ENCODE data around the gene PEAK1. TPM values are rescaled to one million over a fixed set of nuclear protein-coding genes. Genes with fewer than 3 reads are reported as not detected.

PEAK1 gene
- total RNA-seq, 4 donors from 2014 or later, result 91.8 to 170 (median 123) TPM

DNA sequence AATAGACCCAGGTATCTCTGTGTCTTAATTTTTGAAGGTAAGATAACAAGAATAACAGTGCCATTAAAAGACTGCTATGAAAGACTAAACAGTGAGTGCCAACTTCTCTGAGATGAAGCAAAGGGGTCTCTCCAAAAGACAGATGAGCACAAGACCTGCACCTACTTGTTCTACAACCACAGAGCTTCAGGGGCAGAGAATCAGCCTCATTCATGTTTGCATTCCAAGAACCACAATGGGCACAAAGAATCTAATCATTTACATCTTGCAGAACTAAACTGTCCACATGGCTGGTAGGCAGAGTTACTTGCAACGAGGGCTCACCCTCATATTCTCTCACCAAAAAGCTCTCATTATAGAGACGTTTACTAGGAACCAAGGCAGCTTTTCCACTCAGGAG is 83.9 kb downstream of the PEAK1 start:
- Histone ChIP-seq H3K4me3 (no peak overlapping the region), H3K36me3 (no peaks in the 10 kb centered on the region), H3K4me1 (peaks cover 12 to 17% (median 16%) of the 10 kb centered on the region in 4 donors), H3K27me3 (no peaks in the 10 kb centered on the region), H3K27ac (replicated peaks in 1 of 4) (no peak overlapping the region), H3K9me3 (no peaks in the 10 kb centered on the region)
- TF ChIP-seq, protein P1, sequence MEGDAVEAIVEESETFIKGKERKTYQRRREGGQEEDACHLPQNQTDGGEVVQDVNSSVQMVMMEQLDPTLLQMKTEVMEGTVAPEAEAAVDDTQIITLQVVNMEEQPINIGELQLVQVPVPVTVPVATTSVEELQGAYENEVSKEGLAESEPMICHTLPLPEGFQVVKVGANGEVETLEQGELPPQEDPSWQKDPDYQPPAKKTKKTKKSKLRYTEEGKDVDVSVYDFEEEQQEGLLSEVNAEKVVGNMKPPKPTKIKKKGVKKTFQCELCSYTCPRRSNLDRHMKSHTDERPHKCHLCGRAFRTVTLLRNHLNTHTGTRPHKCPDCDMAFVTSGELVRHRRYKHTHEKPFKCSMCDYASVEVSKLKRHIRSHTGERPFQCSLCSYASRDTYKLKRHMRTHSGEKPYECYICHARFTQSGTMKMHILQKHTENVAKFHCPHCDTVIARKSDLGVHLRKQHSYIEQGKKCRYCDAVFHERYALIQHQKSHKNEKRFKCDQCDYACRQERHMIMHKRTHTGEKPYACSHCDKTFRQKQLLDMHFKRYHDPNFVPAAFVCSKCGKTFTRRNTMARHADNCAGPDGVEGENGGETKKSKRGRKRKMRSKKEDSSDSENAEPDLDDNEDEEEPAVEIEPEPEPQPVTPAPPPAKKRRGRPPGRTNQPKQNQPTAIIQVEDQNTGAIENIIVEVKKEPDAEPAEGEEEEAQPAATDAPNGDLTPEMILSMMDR (IDR thresholded peaks at IDR 0.05), result no peak
- TF ChIP-seq POLR2A (IDR thresholded peaks at IDR 0.05; ENCODE audit: low read depth), result no peak
- TF ChIP-seq EP300 (IDR thresholded peaks at IDR 0.05), result no peak
- no peak for TF ChIP-seq POLR2AphosphoS5 (IDR thresholded peaks at IDR 0.05)
- DNase-seq (ENCODE audit: extremely low spot score), result no peak
- intact Hi-C loops (cut with DNase I), result no loop called here
- WGBS, result 95% methylated on average over 2 of the region's 2 CpGs

DNA sequence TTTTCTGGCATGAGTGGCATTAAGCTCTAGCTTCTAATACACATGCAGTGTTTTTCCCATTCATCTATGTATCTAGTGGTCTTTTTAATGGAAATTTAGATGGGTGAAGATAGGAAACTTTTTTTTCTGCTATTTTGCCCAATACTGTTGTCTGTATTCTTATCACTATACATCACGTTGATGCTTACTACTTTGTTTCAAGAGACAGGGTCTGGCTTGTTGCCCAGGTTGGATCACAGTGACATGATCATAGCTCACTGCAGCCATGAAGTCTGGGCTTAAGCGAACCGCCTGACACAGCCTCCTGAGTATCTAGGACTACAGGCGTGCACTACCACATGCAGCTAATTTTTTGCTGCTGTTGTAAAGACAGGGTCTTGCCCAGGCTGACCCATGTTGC is 84.6 kb downstream of the PEAK1 start:
- Histone ChIP-seq H3K4me1 (peaks cover 12 to 17% (median 16%) of the 10 kb centered on the region in 4 donors), H3K9me3 (no peaks in the 10 kb centered on the region), H3K27me3 (no peaks in the 10 kb centered on the region), H3K27ac (replicated peaks in 1 of 4) (no peak overlapping the region), H3K36me3 (no peaks in the 10 kb centered on the region), H3K4me3 (no peak overlapping the region)
- DNase-seq (ENCODE audit: extremely low spot score), result no peak
- intact Hi-C loops (cut with DNase I), result no loop called here
- no peak for TF ChIP-seq POLR2AphosphoS5 (IDR thresholded peaks at IDR 0.05)
- no peak for TF ChIP-seq EP300 (IDR thresholded peaks at IDR 0.05)
- TF ChIP-seq, protein P1 (IDR thresholded peaks at IDR 0.05), result no peak
- no peak for TF ChIP-seq POLR2A (IDR thresholded peaks at IDR 0.05; ENCODE audit: low read depth)
- WGBS, result 56% methylated on average over 4 of the region's 4 CpGs

DNA sequence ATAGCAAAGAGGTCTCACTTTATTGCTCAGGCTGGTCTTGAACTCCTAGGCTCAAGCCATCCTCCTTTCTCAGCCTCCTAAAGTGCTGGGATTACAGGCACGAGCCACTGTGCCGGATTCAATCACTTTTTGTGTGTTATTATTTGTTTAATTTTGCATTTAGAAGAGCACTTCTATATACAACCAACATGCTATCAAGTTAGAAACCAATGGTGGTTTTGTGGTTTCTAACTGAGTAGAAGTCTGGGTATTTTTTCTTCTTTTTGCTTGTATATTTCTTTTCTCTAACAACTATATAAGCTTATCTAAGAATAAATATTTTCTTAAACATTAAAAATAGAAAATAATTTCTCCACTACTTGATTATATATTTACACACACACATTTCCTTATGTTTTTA is 86.7 kb downstream of the PEAK1 start:
- Histone ChIP-seq H3K4me1 (peaks cover 17 to 29% (median 21%) of the 10 kb centered on the region in 4 donors), H3K9me3 (no peaks in the 10 kb centered on the region), H3K27me3 (no peaks in the 10 kb centered on the region), H3K36me3 (no peaks in the 10 kb centered on the region), H3K4me3 (no peak overlapping the region), H3K27ac (replicated peaks in 1 of 4) (no peak overlapping the region)
- WGBS, result 95% methylated on average over 2 of the region's 2 CpGs
- intact Hi-C loops (cut with DNase I), result no loop called here
- TF ChIP-seq POLR2A (IDR thresholded peaks at IDR 0.05; ENCODE audit: low read depth) (no peak), EP300 (IDR thresholded peaks at IDR 0.05) (no peak), POLR2AphosphoS5 (IDR thresholded peaks at IDR 0.05) (no peak)
- TF ChIP-seq, protein P1 (IDR thresholded peaks at IDR 0.05), result no peak
- DNase-seq (ENCODE audit: extremely low spot score), result no peak

DNA sequence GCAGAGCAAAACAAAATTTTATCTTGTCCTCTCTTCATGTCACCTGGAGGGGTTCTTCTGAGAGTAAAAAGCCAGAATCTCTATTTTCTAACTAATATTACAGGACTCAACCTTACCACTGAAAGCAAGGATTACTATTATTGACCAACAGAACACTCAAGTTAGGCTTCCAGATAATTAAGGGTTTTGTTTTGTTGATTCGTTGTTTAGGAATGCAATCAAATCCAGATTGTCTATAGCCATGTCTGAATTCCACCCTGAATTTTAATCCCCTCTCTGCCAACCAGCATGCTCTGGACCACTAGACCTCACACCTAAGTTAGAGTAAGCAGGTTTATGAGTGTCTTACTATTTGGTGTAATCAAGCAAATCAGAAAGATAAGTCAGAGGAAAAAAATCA is 90.7 kb downstream of the PEAK1 start:
- Histone ChIP-seq H3K9me3 (no peaks in the 10 kb centered on the region), H3K4me1 (peaks cover 6 to 40% (median 21%) of the 10 kb centered on the region in 4 donors), H3K36me3 (no peaks in the 10 kb centered on the region), H3K27ac (replicated peaks in 1 of 4) (no peak overlapping the region), H3K4me3 (no peak overlapping the region), H3K27me3 (no peaks in the 10 kb centered on the region)
- 81% methylated on average over 1 of the region's 1 CpG for WGBS
- TF ChIP-seq, protein P1 (IDR thresholded peaks at IDR 0.05), result no peak
- intact Hi-C loops (cut with DNase I), result no loop called here
- DNase-seq (ENCODE audit: extremely low spot score), result no peak

DNA sequence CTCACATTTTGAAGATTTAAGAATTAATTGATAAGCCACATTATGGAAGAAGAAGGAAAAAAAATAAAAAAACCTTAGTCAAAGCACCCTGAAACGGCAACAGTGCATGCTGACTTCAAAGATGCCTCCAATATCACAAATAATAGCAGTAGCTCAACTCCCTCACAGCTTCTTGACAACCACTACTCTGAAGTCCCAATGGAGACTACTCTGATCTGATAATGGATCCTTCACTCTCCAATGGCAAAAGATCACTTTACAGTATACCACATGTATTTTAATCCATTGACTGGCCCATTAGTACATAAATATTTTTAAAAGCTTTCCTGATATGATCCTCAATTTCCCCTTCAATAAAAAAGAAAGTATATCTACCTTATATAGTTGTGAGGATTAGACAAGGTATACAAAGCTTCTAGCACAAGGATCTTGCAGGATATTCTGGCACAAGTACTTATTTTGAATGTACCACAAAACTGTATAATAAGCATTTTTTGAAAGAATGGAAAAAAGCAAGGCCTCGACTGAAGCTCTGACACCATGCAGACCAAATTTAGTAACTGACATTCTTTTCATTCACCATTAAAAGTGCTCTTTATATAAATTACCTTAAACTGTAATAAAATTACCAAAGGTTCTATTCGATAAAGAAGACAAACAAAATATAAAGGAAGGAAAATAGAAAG is 91.9 kb downstream of the PEAK1 start:
- H3K4me3 ChIP-seq, result no peak overlapping the region
- TF ChIP-seq, protein P1 (IDR thresholded peaks at IDR 0.05), result no peak
- TF ChIP-seq POLR2A (IDR thresholded peaks at IDR 0.05; ENCODE audit: low read depth), result no peak
- no peak for TF ChIP-seq EP300 (IDR thresholded peaks at IDR 0.05)
- TF ChIP-seq POLR2AphosphoS5 (IDR thresholded peaks at IDR 0.05), result no peak
- no peak for DNase-seq (ENCODE audit: extremely low spot score)
- WGBS, result 88% methylated on average over 3 of the region's 3 CpGs
- intact Hi-C loops (cut with DNase I), result no loop called here
- H3K27me3 ChIP-seq, result no peaks in the 10 kb centered on the region
- peaks cover 6 to 40% (median 21%) of the 10 kb centered on the region in 4 donors for H3K4me1 ChIP-seq
- H3K27ac ChIP-seq (replicated peaks in 1 of 4), result no peak overlapping the region
- H3K9me3 ChIP-seq, result no peaks in the 10 kb centered on the region
- no peaks in the 10 kb centered on the region for H3K36me3 ChIP-seq
